PC-9 (cell line): ENCODE results near the gene RPS2.

Experiments
- CTCF ChIP-seq: fragments of 200-600 bp; sonication (generic); conservative IDR thresholded peaks from 2 replicates; pipeline ENCODE4 v1.6.1; 2017; ENCODE audit warnings: mixed run types, antibody characterized with exemption, mild to moderate bottlenecking, moderate library complexity
- EZH2 ChIP-seq: fragments of 200-600 bp; sonication (generic); IDR thresholded peaks from 2 replicates; pipeline ENCODE4 v1.8.0; 2017; ENCODE audit warnings: antibody characterized with exemption, low read depth

DNA sequence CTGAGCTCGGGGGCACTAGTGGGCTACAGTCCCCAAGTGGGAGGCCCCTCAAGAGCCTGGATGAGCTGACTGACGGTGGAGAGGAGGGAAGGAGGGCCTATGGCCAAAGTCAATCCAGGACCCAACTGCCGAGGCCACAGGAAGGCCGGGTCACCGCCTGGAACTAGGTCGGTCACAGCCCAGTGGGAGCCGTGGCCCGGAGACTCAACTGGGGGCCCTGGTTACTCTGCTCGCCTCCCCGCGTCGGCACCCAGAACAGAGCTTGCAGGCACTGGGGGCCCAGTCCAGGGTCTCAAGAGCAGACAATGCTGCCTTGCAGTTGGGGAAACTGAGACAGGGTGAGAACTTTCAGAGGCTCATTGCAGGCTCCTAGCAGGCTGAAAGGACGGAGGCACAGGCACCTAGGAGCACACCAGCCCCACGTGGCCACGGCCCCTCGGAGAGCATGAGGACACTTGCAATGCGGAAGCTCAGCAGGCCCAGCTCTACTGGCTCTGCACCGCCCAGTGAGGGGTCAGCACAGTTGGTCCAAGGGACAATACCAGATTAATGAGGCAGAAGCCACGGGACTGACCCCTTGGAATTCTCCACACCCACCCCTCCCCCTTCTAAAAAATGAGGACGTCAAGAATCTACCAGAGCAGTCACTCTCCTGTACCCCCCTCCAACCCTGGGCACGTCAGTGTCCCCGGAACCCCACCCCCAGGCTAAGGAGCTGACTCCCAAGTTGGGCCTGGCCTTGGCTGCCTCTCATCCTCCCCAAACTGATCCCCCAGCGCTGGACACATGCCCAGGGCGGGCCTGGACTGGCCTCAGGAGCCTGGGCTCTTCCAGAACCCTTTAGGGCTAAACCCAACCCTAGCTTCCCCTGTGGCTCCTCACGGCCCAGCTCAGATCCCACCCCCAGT is 48.6 kb downstream of the RPS2 start:
- no peak for TF ChIP-seq CTCF
- TF ChIP-seq EZH2 = no peak
